MV-4-11 (cell line): ENCODE data around the gene KIF15.
"Not testable (repeated sequence)": the region's sequence is repeated elsewhere in the genome, so short reads cannot be mapped to it uniquely, and the experiment has no call there.

Experiments
- DNase-seq: peaks from one replicate; lab custom pipeline; 2025; lab: John Stamatoyannopoulos, UW

Gene KIF15

GRCh38 chr3:44821206-44821605 is 59.6 kb downstream of the KIF15 start:
- not testable (repeated sequence) for DNase-seq

GRCh38 chr3:44825264-44825925 is 63.8 kb downstream of the KIF15 start:
- peak; percentile 70 for DNase-seq

GRCh38 chr3:44827196-44827595 is 65.6 kb downstream of the KIF15 start:
- DNase-seq, result peak; percentile 30

- DNase-seq, result no peak
Measured at GRCh38 chr3:44831232-44831631, 69.6 kb downstream of the KIF15 start.

- no peak for DNase-seq
Measured at GRCh38 chr3:44832032-44832431, 70.4 kb downstream of the KIF15 start.

- DNase-seq, result no peak
Measured at GRCh38 chr3:44832965-44833364, 71.4 kb downstream of the KIF15 start.

- no peak for DNase-seq
Measured at GRCh38 chr3:44833394-44833793, 71.8 kb downstream of the KIF15 start.

GRCh38 chr3:44835684-44836083 is 74.1 kb downstream of the KIF15 start:
- DNase-seq, result no peak

GRCh38 chr3:44842376-44842775 is 80.8 kb downstream of the KIF15 start:
- no peak for DNase-seq

- DNase-seq, result no peak
Measured at GRCh38 chr3:44845528-44846520, 84.2 kb downstream of the KIF15 start.

- no peak for DNase-seq
Measured at GRCh38 chr3:44848634-44849033, 87.0 kb downstream of the KIF15 start.

- DNase-seq, result not testable (repeated sequence)
Measured at GRCh38 chr3:44856663-44857062, 95.1 kb downstream of the KIF15 start.

GRCh38 chr3:44860117-44860516 is 98.5 kb downstream of the KIF15 start:
- no peak for DNase-seq

- DNase-seq, result peak; percentile 77
Measured at GRCh38 chr3:44861412-44862225, 100.0 kb downstream of the KIF15 start, which contains the start of gene TMEM42. Gene TMEM42, plus strand, starts transcription at chr3:44861912. Its CDS starts 13 bp downstream, at chr3:44861925.

- no peak for DNase-seq
Measured at GRCh38 chr3:44862226-44862637, 100.6 kb downstream of the KIF15 start.

- no peak for DNase-seq
Measured at GRCh38 chr3:44865272-44866035, 103.9 kb downstream of the KIF15 start.

GRCh38 chr3:44867421-44868111 is 106.0 kb downstream of the KIF15 start:
- DNase-seq, result no peak

GRCh38 chr3:44870375-44871061 is 108.9 kb downstream of the KIF15 start:
- DNase-seq, result no peak

GRCh38 chr3:44874308-44874707 is 112.7 kb downstream of the KIF15 start, which contains the start of gene TGM4:
Gene TGM4, plus strand, starts transcription at chr3:44874608. Its CDS starts 71 bp downstream, at chr3:44874679.
- no peak for DNase-seq

- no peak for DNase-seq
Measured at GRCh38 chr3:44875596-44875995, 114.0 kb downstream of the KIF15 start.
